OCI-LY7 (cell line): ENCODE measurements around the gene TMEM81. TPM values are rescaled to one million over a fixed set of nuclear protein-coding genes. Genes with fewer than 3 reads are reported as not detected.

Source experiments
- BruUV-seq: library from RNA; stranded (reverse); fragments of 400-500 nt; replicated peaks from 2 replicates; lab custom pipeline; 2021; lab: Mats Ljungman, UMichigan
- CTCF ChIA-PET: fragments of 300-600 bp; sonication (Branson Sonifier 250); formaldehyde crosslinking; loops from one replicate; lab custom pipeline; 2022; ENCODE audit warnings: antibody characterized with exemption; ENCODE audit not compliant: unreplicated experiment; lab: Charles Lee
- POLR2A ChIA-PET: fragments of 300-600 bp; sonication (Branson Sonifier 250); formaldehyde crosslinking; loops from one replicate; lab custom pipeline; 2022; ENCODE audit warnings: antibody characterized with exemption; lab: Charles Lee
- DNase-seq: peaks from one replicate; pipeline ENCODE4 v3.0.0-alpha.2; 2015; ENCODE audit warnings: low spot score
- H2AFZ ChIP-seq: fragments of 200-600 bp; sonication (generic), shearing (Covaris generic); 2 replicates; pipeline ENCODE4 v1.6.1; 2014; ENCODE audit warnings: mild to moderate bottlenecking, antibody characterized with exemption, low read length, moderate library complexity
- H3K27ac ChIP-seq: fragments of 200-600 bp; sonication (generic); 2 replicates; pipeline ENCODE4 v1.5.1; 2014; ENCODE audit warnings: mixed run types, low read depth, mild to moderate bottlenecking, moderate library complexity, low read length, inconsistent platforms; ENCODE audit not compliant: poor library complexity, severe bottlenecking
- H3K36me3 ChIP-seq: fragments of 200-600 bp; sonication (generic); 2 replicates; pipeline ENCODE4 v1.6.1; 2014; ENCODE audit warnings: mild to moderate bottlenecking, antibody characterized with exemption, low read length, moderate library complexity, mixed read lengths; ENCODE audit not compliant: insufficient read depth
- H3K4me1 ChIP-seq: fragments of 200-600 bp; sonication (generic); 2 replicates; pipeline ENCODE4 v1.5.1; 2014; ENCODE audit warnings: mild to moderate bottlenecking, low read length; ENCODE audit not compliant: insufficient read depth, poor library complexity, severe bottlenecking
- H3K4me2 ChIP-seq: fragments of 200-600 bp; sonication (generic); 2 replicates; pipeline ENCODE4 v1.6.1; 2014; ENCODE audit warnings: mild to moderate bottlenecking, low read length
- H3K4me3 ChIP-seq: fragments of 200-600 bp; sonication (generic); 2 replicates; pipeline ENCODE4 v1.5.1; 2014; ENCODE audit warnings: mild to moderate bottlenecking, low read depth, low read length; ENCODE audit not compliant: poor library complexity, severe bottlenecking
- H3K79me2 ChIP-seq: fragments of 200-600 bp; sonication (generic); 2 replicates; pipeline ENCODE4 v1.6.1; 2016; ENCODE audit warnings: low read depth, mild to moderate bottlenecking, low read length, moderate library complexity, mixed read lengths; ENCODE audit not compliant: insufficient read depth
- H3K9me2 ChIP-seq: fragments of 200-600 bp; sonication (generic); 2 replicates; pipeline ENCODE4 v1.6.1; 2016; ENCODE audit warnings: mild to moderate bottlenecking, low read length, mixed read lengths; ENCODE audit not compliant: insufficient read depth
- H3K9me3 ChIP-seq: fragments of 200-600 bp; sonication (generic); 2 replicates; pipeline ENCODE4 v1.6.1; 2014; ENCODE audit warnings: mild to moderate bottlenecking, mixed run types, low read length, mixed read lengths
- H4K20me1 ChIP-seq: fragments of 200-600 bp; sonication (generic); 2 replicates; pipeline ENCODE4 v1.6.1; 2014; ENCODE audit warnings: mild to moderate bottlenecking, antibody characterized with exemption, low read length, moderate library complexity, mixed read lengths; ENCODE audit not compliant: insufficient read depth
- EZH2phosphoT487 ChIP-seq: fragments of 200-600 bp; sonication (generic); IDR thresholded peaks from 2 replicates; pipeline ENCODE4 v1.6.1; 2018; ENCODE audit warnings: low read depth, borderline replicate concordance, mild to moderate bottlenecking, mixed run types, antibody characterized with exemption, low read length, moderate library complexity, mixed read lengths
- intact Hi-C: fragments of 100-400 bp; cut with micrococcal nuclease; formaldehyde crosslinking; loops from one replicate; pipeline ENCODE4 v1.10.0; 2022; ENCODE audit not compliant: unreplicated experiment
- total RNA-seq, 2 experiments: library from RNA; depleted of rRNA in 1 of 2; stranded (reverse); fragments of >200 nt in 1 of 2; shearing (Covaris generic) in 1 of 2; gene quantifications; 2 replicates each; pipeline ENCODE4 v1.2.3, GENCODE V29; 2014 to 2022
- TF ChIP-seq, protein P1 (sequence below): fragments of 200-600 bp; sonication (generic); conservative IDR thresholded peaks from 2 replicates; pipeline ENCODE4 v1.5.1; 2014; ENCODE audit warnings: mild to moderate bottlenecking, antibody characterized with exemption, low read length, moderate library complexity, mixed read lengths

The TMEM81 gene
- total RNA-seq, 2 experiments from 2014 or later: 3.2 to 3.4 TPM

DNA sequence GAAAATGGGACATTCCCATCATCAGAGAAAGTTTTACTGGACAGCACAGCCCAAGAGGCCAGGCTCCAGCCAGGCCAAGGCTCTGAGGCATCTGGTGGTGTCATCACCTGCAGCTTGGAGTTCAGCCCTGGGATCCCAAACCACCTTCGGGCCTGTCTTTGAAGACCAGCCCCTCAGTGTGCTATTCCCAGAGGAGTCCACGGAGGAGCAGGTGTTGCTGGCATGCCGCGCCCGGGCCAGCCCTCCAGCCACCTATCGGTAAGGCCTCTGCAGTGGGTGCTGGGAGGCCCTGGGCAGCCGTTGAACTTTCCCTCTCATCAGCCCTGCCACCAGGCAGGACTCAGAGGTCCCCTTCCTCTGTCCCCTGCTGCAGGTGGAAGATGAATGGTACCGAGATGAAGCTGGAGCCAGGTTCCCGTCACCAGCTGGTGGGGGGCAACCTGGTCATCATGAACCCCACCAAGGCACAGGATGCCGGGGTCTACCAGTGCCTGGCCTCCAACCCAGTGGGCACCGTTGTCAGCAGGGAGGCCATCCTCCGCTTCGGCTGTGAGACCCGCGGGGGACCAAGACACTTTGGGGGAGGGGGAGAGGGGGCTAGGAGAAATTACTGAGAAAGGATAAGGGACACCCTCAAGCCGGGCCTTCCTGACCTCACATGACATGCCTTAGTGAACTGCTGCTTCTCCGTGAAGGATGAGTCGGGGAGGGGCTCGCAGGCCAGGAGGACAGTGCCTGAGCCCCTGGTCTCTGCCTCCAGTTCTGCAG, 26.3 kb downstream of the TMEM81 start:
- no TSS peak for BruUV-seq
- no peaks in the 10 kb centered on the region for H3K79me2 ChIP-seq
- H2AFZ ChIP-seq: no peak overlapping the region
- peaks cover under 1% of the 10 kb centered on the region for H3K4me1 ChIP-seq
- CTCF ChIA-PET: no interaction called here
- intact Hi-C loops: no loop called here
- no peaks in the 10 kb centered on the region for H3K9me2 ChIP-seq
- POLR2A ChIA-PET: interaction anchor here (0.7 kb wide), 1 partner anchor 570 kb away, joined by 3 read pairs; no protein-coding TSS in a partner anchor
- no peaks in the 10 kb centered on the region; the same call in 1 of the 2 replicates for H4K20me1 ChIP-seq
- H3K27ac ChIP-seq: no peak overlapping the region
- TF ChIP-seq, protein P1, sequence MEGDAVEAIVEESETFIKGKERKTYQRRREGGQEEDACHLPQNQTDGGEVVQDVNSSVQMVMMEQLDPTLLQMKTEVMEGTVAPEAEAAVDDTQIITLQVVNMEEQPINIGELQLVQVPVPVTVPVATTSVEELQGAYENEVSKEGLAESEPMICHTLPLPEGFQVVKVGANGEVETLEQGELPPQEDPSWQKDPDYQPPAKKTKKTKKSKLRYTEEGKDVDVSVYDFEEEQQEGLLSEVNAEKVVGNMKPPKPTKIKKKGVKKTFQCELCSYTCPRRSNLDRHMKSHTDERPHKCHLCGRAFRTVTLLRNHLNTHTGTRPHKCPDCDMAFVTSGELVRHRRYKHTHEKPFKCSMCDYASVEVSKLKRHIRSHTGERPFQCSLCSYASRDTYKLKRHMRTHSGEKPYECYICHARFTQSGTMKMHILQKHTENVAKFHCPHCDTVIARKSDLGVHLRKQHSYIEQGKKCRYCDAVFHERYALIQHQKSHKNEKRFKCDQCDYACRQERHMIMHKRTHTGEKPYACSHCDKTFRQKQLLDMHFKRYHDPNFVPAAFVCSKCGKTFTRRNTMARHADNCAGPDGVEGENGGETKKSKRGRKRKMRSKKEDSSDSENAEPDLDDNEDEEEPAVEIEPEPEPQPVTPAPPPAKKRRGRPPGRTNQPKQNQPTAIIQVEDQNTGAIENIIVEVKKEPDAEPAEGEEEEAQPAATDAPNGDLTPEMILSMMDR: no peak
- TF ChIP-seq EZH2phosphoT487: no peak
- DNase-seq: no peak
- no peaks in the 10 kb centered on the region for H3K9me3 ChIP-seq
- no peak overlapping the region for H3K4me2 ChIP-seq
- H3K4me3 ChIP-seq: no peak overlapping the region
- no peaks in the 10 kb centered on the region for H3K36me3 ChIP-seq

- no peaks in the 10 kb centered on the region for H3K9me3 ChIP-seq
- BruUV-seq: no TSS peak
Measured at GRCh38 chr1:205056956-205057568, 27.2 kb downstream of the TMEM81 start.

More at GRCh38 chr1:205056956-205057568, 27.2 kb downstream of the TMEM81 start:
- no peak for DNase-seq
- Histone ChIP-seq H3K9me2 (no peaks in the 10 kb centered on the region), H4K20me1 (no peaks in the 10 kb centered on the region; the same call in 1 of the 2 replicates), H3K36me3 (no peaks in the 10 kb centered on the region), H2AFZ (no peak overlapping the region), H3K4me1 (peaks cover 7% of the 10 kb centered on the region), H3K4me2 (no peak overlapping the region), H3K27ac (no peak overlapping the region), H3K79me2 (no peaks in the 10 kb centered on the region), H3K4me3 (no peak overlapping the region)
- POLR2A ChIA-PET: interaction anchor here (0.5 kb wide), 1 partner anchor 490 kb away, joined by 4 read pairs; no protein-coding TSS in a partner anchor
- CTCF ChIA-PET: no interaction called here
- intact Hi-C loops: no loop called here
- TF ChIP-seq, protein P1: no peak
- TF ChIP-seq EZH2phosphoT487: no peak
